HG03064 (cell line): ENCODE data around the gene CTSL.

Experiments
- ATAC-seq: cut with Tn5 transposase; IDR thresholded peaks from one replicate; pipeline ENCODE4 v1.9.1; 2021; ENCODE audit warnings: low read depth; ENCODE audit not compliant: unreplicated experiment

Gene CTSL

DNA sequence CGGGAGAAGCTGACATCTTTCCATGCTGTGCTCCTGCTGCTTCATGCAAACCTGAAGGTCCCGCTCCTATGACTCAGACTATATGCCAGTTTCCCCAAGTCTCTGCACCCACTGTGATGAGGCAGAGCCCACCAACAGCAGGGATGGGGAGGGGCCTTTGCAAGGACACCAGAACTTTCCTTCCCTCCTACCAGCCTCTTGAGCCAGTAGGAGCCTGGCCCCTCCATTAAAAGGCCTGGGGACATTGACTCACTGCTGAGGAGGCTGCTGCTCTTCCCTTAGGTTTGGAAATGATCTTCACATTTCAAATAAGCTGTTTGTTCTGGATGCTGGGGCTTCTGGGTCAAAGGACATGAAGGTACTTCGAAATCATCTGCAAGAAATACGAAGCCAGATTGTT, 26.1 kb upstream of the CTSL start:
- ATAC-seq, result no peak

- ATAC-seq, result no peak
These were observed 24.4 kb upstream of the CTSL start for GRCh38 chr9:87701491-87701890.

DNA sequence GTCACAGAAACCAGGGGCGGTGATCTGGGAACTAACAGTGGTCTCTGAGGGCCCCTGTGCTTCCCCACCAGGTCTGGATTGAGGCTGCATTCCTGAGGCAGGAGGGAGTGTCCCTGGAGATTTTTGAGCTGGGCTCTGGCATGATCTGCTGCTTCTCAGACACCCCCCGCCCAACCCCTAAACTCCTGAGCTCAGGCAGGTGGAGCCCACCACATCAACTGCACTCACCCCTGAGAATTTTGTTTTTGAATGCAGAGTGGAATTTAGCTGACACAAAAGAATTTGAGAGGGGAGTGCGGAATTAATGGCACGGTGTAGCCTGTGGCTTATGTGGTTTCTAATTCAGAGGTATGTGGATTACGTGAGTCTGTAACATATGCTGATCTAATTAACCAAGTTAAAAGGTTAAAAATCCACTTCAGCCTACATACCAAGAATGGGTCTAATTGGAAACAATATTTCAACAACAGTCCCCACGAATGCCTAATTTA, 23.9 kb upstream of the CTSL start:
- ATAC-seq, result no peak

DNA sequence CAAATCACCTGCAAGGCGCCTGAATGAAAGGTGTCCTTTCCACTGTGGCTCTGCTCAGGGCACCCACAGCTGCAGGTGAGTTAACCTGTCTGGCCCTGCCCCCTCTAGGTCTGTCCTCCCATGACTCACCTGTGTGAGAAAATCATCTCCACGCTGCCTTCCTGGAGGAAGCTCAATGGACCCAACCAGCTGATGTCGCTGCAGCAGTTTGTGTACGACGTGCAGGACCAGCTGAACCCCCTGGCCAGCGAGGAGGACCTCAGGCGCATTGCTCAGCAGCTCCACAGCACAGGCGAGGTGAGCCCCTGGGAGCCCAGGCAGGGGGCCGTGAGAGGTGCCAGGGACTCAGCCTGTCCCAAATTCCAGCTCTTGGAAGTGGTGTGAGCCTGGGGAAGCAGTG, 23.0 kb upstream of the CTSL start:
- ATAC-seq, result no peak

DNA sequence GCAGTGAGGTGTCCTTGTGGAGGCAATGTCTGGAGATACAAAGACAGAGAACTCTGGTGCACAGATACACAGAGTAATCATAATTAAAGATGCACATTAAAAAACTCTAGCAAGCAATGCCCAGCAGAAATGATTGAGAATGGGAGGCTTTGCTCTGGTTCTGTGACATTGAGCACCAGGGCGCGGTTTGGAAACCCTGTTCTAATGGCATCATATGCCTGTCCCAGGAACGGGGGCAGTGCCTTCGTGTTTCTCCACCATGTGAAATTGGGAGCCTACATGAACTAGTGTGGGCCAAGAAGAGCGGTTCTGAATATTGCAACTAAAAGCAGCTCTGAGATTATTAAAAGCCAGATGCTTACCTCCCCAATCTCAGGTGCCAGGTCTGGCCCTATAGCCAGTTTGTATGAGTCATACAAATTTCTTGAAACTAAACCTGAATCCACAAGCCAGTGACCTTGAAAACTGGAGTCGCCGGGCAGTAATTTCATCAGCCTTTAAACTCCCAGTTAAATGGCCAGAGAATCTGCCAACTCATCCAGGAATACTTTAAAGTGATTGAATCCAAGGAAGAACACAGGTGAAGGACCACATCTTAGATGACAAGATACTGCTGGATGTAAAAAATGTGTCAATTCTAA, 22.2 kb upstream of the CTSL start:
- no peak for ATAC-seq

DNA sequence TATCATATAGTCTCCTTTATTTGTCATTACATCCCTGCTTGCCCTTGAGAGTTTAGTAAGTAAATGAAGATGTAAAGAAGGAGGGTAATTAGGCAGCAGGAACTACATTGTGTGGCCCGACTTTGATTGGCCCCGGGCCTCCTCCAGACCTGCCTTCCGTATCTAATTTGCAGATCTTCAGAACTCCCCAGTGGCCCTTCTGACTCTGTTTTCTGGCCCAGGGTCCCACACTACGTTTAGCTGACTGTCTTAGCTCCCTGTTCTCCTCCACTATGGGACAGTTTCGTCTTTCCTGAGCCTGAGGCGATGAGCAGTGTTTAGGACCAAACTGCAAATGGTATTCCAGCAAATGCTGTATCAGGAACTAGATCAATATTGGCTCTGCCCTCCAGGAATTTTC, 21.6 kb upstream of the CTSL start:
- ATAC-seq, result no peak

DNA sequence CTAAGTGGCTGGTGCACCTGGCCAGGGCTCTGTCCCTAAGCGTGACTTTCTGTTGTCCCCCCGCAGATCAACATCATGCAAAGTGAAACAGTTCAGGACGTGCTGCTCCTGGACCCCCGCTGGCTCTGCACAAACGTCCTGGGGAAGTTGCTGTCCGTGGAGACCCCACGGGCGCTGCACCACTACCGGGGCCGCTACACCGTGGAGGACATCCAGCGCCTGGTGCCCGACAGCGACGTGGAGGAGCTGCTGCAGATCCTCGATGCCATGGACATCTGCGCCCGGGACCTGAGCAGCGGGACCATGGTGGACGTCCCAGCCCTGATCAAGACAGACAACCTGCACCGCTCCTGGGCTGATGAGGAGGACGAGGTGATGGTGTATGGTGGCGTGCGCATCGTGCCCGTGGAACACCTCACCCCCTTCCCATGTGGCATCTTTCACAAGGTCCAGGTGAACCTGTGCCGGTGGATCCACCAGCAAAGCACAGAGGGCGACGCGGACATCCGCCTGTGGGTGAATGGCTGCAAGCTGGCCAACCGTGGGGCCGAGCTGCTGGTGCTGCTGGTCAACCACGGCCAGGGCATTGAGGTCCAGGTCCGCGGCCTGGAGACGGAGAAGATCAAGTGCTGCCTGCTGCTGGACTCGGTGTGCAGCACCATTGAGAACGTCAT, 19.7 kb upstream of the CTSL start:
- no peak for ATAC-seq

- no peak for ATAC-seq
These were observed 18.0 kb upstream of the CTSL start for GRCh38 chr9:87707805-87708506.

GRCh38 chr9:87708546-87708945, 17.4 kb upstream of the CTSL start:
- ATAC-seq, result no peak

GRCh38 chr9:87708986-87709728, 16.8 kb upstream of the CTSL start:
- no peak for ATAC-seq

- no peak for ATAC-seq
These were observed 15.5 kb upstream of the CTSL start for GRCh38 chr9:87710443-87710842.

GRCh38 chr9:87711857-87712800, 13.8 kb upstream of the CTSL start:
- ATAC-seq, result no peak

- ATAC-seq, result no peak
These were observed 13.1 kb upstream of the CTSL start for GRCh38 chr9:87712801-87713277.

- ATAC-seq, result no peak
These were observed 12.5 kb upstream of the CTSL start for GRCh38 chr9:87713278-87713987.

- ATAC-seq, result no peak
These were observed 12.0 kb upstream of the CTSL start for GRCh38 chr9:87713988-87714330.

- ATAC-seq, result no peak
These were observed 11.1 kb upstream of the CTSL start for GRCh38 chr9:87714819-87715218.

GRCh38 chr9:87716141-87716540, 9.8 kb upstream of the CTSL start:
- ATAC-seq, result no peak

DNA sequence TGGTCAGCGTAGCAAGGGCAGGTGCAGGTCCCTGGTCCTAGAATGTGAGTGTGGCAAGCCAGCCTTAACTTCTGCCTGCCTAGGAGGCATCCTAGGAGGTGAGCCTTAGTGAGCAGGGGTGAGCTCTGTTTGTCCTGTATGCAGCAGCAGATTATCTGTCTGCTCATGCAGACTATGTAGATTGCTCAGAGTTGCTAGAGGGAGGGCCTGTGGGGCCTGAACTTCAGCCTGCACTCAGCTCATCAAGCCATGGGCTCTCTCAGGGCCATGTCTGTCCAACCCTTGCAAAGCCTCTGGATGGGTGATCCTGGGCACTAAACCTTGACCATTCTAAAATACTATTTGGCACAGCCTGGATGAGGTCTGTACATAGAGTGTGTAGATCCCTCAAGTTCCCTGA, 8.5 kb upstream of the CTSL start:
- no peak for ATAC-seq

GRCh38 chr9:87718231-87718630, 7.7 kb upstream of the CTSL start:
- no peak for ATAC-seq
